Skeletal muscle cell (primary cell): ENCODE data around the gene INS.
"Not testable (repeated sequence)": the region's sequence is repeated elsewhere in the genome, so short reads cannot be mapped to it uniquely, and the experiment has no call there.

ENCODE experiments used
- DNase-seq: peaks from one replicate; pipeline ENCODE4 v3.0.0-alpha.2; 2010; ENCODE audit warnings: low read depth
- H3K4me3 ChIP-seq: 2 replicates; pipeline ENCODE4 v1.5.1; 2011; ENCODE audit warnings: low read depth, mild to moderate bottlenecking, control low read depth, low read length, moderate library complexity

The INS gene

DNA sequence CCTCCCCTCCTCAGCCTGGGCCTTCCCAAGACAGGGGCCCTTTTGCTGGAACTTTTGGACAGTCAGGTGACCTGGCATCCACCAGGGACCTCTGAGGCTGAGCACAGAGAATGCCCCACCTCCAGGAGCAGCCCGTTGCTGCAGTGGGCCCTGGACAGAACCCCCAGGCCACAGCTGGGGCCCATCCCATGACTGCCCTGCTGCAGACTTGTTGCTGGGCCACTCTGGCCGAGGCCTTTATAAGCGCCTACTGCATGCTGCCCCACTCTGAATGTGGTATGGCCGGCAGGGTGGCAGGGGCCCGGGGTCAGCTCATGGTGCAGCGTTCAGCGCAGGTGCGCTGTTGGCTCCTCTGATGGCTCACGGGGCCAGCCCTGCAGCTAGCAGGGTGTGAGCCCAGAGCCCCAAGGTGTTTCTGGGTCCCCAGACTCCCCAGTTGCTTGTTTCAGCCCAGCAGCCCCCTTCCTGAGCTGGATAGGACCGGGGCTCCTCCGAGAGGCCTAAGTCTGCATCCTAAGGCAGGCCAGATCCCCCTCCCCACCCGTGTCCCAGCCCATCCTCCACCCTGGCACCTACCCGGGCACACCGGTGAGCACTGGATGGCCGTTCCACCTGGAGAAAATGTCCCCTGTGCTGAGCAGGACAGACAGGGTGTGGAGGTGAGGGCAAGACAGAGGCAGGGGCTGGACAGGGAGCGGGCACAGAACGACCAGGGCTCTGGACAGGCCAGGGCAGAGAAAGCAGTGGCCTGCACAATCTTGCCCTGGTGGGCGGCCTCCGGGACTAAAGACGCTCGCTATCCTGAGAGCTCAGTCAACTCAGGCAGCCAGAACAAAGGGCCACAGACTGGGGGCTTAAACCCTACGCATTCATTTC lies 38.7 kb upstream of the INS start:
- no peak overlapping the region for H3K4me3 ChIP-seq
- no peak for DNase-seq

- no peak for DNase-seq
- no peak overlapping the region for H3K4me3 ChIP-seq
These were observed 37.8 kb upstream of the INS start for GRCh38 chr11:2198621-2199365.

GRCh38 chr11:2197771-2198520 lies 36.9 kb upstream of the INS start:
- H3K4me3 ChIP-seq, result no peak overlapping the region
- no peak for DNase-seq

GRCh38 chr11:2196970-2197770 lies 36.2 kb upstream of the INS start:
- no peak for DNase-seq

DNA sequence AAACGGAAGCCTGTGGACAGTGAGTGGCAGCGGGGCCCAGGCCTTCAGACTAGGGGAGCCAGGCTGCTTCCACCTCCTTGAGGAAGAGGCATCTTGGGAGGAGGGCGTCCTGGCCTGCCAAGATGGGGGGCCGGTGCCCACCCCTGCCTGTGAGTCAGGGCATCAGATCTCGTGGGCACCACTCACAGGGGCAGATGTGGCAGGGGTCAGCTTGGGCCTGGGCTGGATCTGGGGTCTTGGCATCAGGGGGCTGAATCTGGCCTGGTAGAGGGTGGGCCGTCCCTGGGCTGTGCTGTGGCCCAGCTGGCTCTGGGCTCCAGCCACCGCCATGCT lies 34.7 kb upstream of the INS start:
- no peak for DNase-seq
- H3K4me3 ChIP-seq, result no peak overlapping the region

More at GRCh38 chr11:2196970-2197770, 36.2 kb upstream of the INS start:
- H3K4me3 ChIP-seq, result no peak overlapping the region

- no peak overlapping the region for H3K4me3 ChIP-seq
- DNase-seq, result no peak
These were observed 34.1 kb upstream of the INS start for GRCh38 chr11:2194877-2195755.

GRCh38 chr11:2193888-2194595 lies 33.0 kb upstream of the INS start:
- DNase-seq, H3K4me3 ChIP-seq: not testable (repeated sequence)

DNA sequence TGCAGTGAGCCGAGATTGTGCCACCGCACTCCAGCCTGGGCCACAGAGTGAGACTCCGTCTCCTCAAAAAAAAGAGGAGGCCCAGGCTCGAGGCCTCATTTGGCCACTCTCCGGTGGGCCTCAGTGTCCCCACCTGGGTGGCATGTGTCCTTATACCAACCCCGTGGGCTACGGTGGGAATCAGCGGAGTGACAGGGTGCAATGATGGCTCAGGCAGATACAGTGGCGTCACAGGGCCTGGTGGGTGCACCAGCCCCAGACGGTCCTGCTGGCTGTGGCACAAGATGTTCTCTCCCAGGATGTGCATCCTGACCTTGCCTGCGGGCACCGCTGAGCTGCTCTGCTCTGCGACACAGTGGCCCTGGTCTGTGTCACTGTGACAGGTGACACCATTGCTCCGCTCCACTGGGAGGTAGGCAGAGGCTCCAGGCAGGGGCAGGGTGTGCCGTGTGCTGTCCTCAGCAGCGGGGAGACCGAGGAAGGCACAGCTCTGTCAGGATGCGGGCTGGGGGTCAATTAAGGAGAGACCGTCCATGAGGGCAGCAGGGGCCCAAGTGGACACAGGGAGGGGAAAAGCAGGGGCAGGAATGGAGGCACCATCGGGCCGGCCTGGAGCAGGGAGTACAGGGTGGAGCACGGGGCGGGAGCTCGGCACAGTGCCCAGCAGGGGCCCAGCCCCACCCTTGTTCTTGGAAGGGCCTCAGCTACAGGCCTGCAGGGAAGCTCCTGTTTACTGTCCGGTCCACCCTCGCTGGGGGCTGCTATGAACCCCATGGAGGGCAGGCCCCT lies 32.3 kb upstream of the INS start:
- DNase-seq, result no peak
- no peak overlapping the region for H3K4me3 ChIP-seq

GRCh38 chr11:2192435-2192834 lies 31.4 kb upstream of the INS start:
- H3K4me3 ChIP-seq, result no peak overlapping the region
- no peak for DNase-seq

GRCh38 chr11:2191883-2192282 lies 30.9 kb upstream of the INS start:
- no peak overlapping the region for H3K4me3 ChIP-seq
- DNase-seq, result no peak

DNA sequence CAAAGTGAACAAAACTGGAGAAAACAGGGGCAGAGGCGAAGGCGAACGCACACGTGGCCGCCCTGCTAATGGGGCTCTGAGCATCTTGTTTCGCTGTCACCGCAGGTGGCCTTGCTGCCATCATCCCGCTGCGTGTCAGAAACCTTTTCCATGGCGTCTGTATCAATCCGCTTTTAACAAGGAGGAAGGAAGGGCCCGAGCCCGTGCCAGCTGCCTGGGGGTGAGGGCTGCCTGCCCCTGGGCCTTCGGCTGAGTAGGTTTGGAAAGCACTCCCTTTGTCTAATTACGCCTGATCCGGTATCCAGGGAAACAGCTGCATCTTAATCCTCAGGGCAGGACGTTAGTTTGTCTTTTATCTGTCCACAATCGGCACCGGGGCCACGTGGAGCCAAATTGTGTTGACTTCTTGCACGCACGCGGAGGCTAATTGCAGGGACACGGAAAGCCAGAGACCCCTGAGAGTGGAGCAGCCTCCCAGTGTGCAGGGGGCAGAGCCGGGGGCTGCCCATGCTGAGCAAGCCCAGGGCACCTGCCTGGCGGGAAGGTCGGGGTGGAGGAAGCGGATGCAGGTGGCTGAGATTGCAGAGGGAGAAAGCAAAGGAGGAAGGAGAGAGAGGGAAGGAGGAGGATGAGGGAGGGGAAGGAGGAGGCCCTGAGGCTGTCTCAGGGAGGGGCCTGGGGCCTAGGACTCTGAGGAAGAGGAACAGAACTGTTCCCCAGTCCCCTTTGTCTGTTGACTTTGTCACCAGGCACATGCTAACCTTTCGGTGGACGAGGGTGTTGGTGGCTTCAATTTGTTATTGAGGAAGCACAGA lies 29.9 kb upstream of the INS start:
- no peak for DNase-seq
- H3K4me3 ChIP-seq, result no peak overlapping the region

GRCh38 chr11:2189938-2190656 lies 29.1 kb upstream of the INS start:
- no peak overlapping the region for H3K4me3 ChIP-seq
- no peak for DNase-seq

GRCh38 chr11:2188745-2189144 lies 27.7 kb upstream of the INS start:
- no peak for DNase-seq
- H3K4me3 ChIP-seq, result no peak overlapping the region

GRCh38 chr11:2187280-2187707 lies 26.3 kb upstream of the INS start:
- no peak for DNase-seq
- H3K4me3 ChIP-seq, result no peak overlapping the region

GRCh38 chr11:2186669-2187279 lies 25.8 kb upstream of the INS start:
- no peak for DNase-seq
- H3K4me3 ChIP-seq, result no peak overlapping the region
